RWPE2 (cell line): ENCODE results near the gene IL17C.
A peak's percentile ranks its signal among the peaks of the same experiment; 100 is the strongest.

Source experiments
- ATAC-seq: fragments of 200-7000 bp; cut with Tn5 transposase; 3 replicates; pipeline ENCODE4 v1.9.1; 2021; ENCODE audit warnings: low read depth
- DNase-seq: peaks from one replicate; pipeline ENCODE4 v3.0.0-alpha.2; 2020; ENCODE audit warnings: low spot score
- H3K27ac ChIP-seq: fragments of 450-650 bp; 2 replicates; pipeline ENCODE4 v1.5.1; 2017; ENCODE audit warnings: mild to moderate bottlenecking; ENCODE audit not compliant: poor library complexity, severe bottlenecking
- H3K27me3 ChIP-seq: fragments of 250-450 bp; sonication (Bioruptor Pico); 2 replicates; pipeline ENCODE4 v1.5.1; 2021; ENCODE audit warnings: mild to moderate bottlenecking, moderate library complexity; ENCODE audit not compliant: insufficient read depth, poor library complexity, severe bottlenecking
- H3K36me3 ChIP-seq: fragments of 250-450 bp; sonication (Bioruptor Pico); 2 replicates; pipeline ENCODE4 v1.5.1; 2020; ENCODE audit warnings: low read depth, mild to moderate bottlenecking, moderate library complexity
- H3K4me1 ChIP-seq: fragments of 250-450 bp; sonication (Bioruptor Pico); 2 replicates; pipeline ENCODE4 v1.5.1; 2021; ENCODE audit warnings: mild to moderate bottlenecking, moderate library complexity; ENCODE audit not compliant: insufficient read depth, poor library complexity, severe bottlenecking
- H3K4me3 ChIP-seq: fragments of 250-450 bp; sonication (Bioruptor Pico); 2 replicates; pipeline ENCODE4 v1.5.1; 2021; ENCODE audit warnings: mild to moderate bottlenecking, moderate library complexity; ENCODE audit not compliant: severe bottlenecking
- H3K9me3 ChIP-seq: fragments of 250-450 bp; sonication (Bioruptor Pico); 2 replicates; pipeline ENCODE4 v1.5.1; 2021; ENCODE audit warnings: mild to moderate bottlenecking, moderate library complexity; ENCODE audit not compliant: severe bottlenecking
- CTCF ChIP-seq: fragments of 450-650 bp; IDR thresholded peaks from one replicate; pipeline ENCODE4 v1.5.1; 2017; ENCODE audit warnings: mild to moderate bottlenecking, moderate library complexity; ENCODE audit not compliant: poor library complexity, severe bottlenecking

Gene IL17C

GRCh38 chr16:88673716-88674379 lies 35.5 kb downstream of the IL17C start:
- H3K4me1 ChIP-seq = no peaks in the 10 kb centered on the region
- no peak for ATAC-seq
- H3K9me3 ChIP-seq = no peaks in the 10 kb centered on the region
- H3K27me3 ChIP-seq = peaks cover 11% of the 10 kb centered on the region
- DNase-seq = no peak
- no peak overlapping the region for H3K4me3 ChIP-seq
- no peaks in the 10 kb centered on the region for H3K36me3 ChIP-seq
- H3K27ac ChIP-seq = no peak overlapping the region
- TF ChIP-seq CTCF = no peak

GRCh38 chr16:88676502-88677242 lies 38.3 kb downstream of the IL17C start:
- DNase-seq = no peak
- ATAC-seq = no peak

GRCh38 chr16:88677721-88678120 lies 39.3 kb downstream of the IL17C start:
- peak; percentile 51 for DNase-seq
- Histone ChIP-seq H3K27me3 (peaks cover 11% of the 10 kb centered on the region), H3K27ac (no peak overlapping the region), H3K36me3 (no peaks in the 10 kb centered on the region), H3K4me1 (peaks cover 5% of the 10 kb centered on the region), H3K9me3 (no peaks in the 10 kb centered on the region), H3K4me3 (no peak overlapping the region)
- no peak for TF ChIP-seq CTCF
- 0 out of 3 replicates have a peak, but pooled peaks have one; percentile 2 for ATAC-seq

More at GRCh38 chr16:88676502-88677242, 38.3 kb downstream of the IL17C start:
- Histone ChIP-seq H3K27ac (no peak overlapping the region), H3K4me3 (no peak overlapping the region), H3K4me1 (peaks cover 5% of the 10 kb centered on the region), H3K36me3 (no peaks in the 10 kb centered on the region), H3K27me3 (peaks cover 11% of the 10 kb centered on the region), H3K9me3 (no peaks in the 10 kb centered on the region)
- no peak for TF ChIP-seq CTCF

GRCh38 chr16:88678224-88678979 lies 40.0 kb downstream of the IL17C start:
- Histone ChIP-seq H3K27ac (no peak overlapping the region), H3K36me3 (no peaks in the 10 kb centered on the region), H3K27me3 (peaks cover 11% of the 10 kb centered on the region), H3K4me3 (no peak overlapping the region), H3K9me3 (no peaks in the 10 kb centered on the region), H3K4me1 (peaks cover 5% of the 10 kb centered on the region)
- no peak for TF ChIP-seq CTCF
- ATAC-seq (peak; percentile 8; the same call in 1 of the 3 replicates), DNase-seq (peak; percentile 65)
